ENCODE measurements around the gene TMX4.
A peak's percentile ranks its signal among the peaks of the same experiment; 100 is the strongest.
"Not testable (repeated sequence)": the region's sequence is repeated elsewhere in the genome, so short reads cannot be mapped to it uniquely, and the experiment has no call there.

TMX4 gene

DNA sequence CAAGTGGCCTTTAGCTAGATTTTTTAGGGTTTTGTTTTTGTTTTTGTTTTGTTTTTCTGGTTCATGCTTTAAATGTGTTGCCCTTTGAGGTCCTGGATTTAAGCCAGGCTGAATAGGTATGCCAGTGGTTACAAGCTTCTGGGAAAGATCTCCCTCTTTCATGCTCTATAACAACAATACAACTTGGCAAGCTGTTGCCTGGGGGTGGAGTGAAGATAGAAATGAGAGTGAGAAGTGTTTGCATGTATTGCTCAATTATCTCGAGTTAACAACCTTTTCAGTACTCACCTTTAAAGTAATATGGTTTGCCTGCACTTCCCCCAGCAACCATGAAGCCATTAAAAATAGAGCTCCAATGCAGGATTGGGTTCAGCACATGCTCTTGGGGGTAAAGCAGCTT lies 60.1 kb downstream of the TMX4 start:
- Mint-ChIP-seq H3K36me3 (ENCODE audit: low read depth) (no peaks in the 10 kb centered on the region), H3K27me3 (ENCODE audit: low read depth) (peaks cover 8% of the 10 kb centered on the region), H3K4me3 (no peak overlapping the region), H3K4me1 (no peaks in the 10 kb centered on the region), H3K27ac (no peak overlapping the region), H3K9me3 (peaks cover 30% of the 10 kb centered on the region)
- TF ChIP-seq, protein P1, sequence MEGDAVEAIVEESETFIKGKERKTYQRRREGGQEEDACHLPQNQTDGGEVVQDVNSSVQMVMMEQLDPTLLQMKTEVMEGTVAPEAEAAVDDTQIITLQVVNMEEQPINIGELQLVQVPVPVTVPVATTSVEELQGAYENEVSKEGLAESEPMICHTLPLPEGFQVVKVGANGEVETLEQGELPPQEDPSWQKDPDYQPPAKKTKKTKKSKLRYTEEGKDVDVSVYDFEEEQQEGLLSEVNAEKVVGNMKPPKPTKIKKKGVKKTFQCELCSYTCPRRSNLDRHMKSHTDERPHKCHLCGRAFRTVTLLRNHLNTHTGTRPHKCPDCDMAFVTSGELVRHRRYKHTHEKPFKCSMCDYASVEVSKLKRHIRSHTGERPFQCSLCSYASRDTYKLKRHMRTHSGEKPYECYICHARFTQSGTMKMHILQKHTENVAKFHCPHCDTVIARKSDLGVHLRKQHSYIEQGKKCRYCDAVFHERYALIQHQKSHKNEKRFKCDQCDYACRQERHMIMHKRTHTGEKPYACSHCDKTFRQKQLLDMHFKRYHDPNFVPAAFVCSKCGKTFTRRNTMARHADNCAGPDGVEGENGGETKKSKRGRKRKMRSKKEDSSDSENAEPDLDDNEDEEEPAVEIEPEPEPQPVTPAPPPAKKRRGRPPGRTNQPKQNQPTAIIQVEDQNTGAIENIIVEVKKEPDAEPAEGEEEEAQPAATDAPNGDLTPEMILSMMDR (IDR thresholded peaks at IDR 0.05; ENCODE audit: unreplicated experiment in 3 of 3) = no peak

GRCh38 chr20:7956561-7956960 lies 63.0 kb downstream of the TMX4 start:
- H3K4me3 Mint-ChIP-seq; H3K36me3 Mint-ChIP-seq (ENCODE audit: low read depth); H3K4me1 Mint-ChIP-seq; H3K27ac Mint-ChIP-seq; H3K27me3 Mint-ChIP-seq (ENCODE audit: low read depth): not testable (repeated sequence)
- peaks cover 42% of the 10 kb centered on the region for H3K9me3 Mint-ChIP-seq

DNA sequence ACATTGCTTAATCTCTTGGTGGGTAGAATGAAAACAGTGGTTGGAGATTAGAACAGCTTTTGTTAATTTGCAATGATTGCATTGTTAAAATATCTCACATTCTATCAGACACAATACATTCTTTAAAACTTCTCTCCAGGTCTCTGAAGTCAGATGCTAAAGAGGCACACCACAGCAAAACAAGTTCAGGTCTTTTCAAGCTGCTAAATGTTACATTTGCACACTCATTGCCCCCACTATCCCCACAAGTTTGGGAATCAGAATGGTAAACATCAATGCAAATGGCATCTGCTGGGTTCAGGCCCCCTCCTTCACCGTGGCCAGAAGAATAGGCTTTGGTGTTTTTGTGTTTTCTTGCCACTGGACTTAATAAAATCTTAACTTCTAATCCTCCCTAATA lies 69.2 kb downstream of the TMX4 start:
- H3K9me3 Mint-ChIP-seq = peaks cover 38% of the 10 kb centered on the region
- TF ChIP-seq, protein P1 (IDR thresholded peaks at IDR 0.05; ENCODE audit: unreplicated experiment in 3 of 3) = no peak
- H3K27ac Mint-ChIP-seq = no peak overlapping the region
- peaks cover 4% of the 10 kb centered on the region for H3K27me3 Mint-ChIP-seq (ENCODE audit: low read depth)
- H3K36me3 Mint-ChIP-seq (ENCODE audit: low read depth) = no peaks in the 10 kb centered on the region
- H3K4me3 Mint-ChIP-seq = no peak overlapping the region
- H3K4me1 Mint-ChIP-seq = no peaks in the 10 kb centered on the region

GRCh38 chr20:7943891-7944290 lies 75.7 kb downstream of the TMX4 start:
- H3K9me3 Mint-ChIP-seq = peaks cover 16% of the 10 kb centered on the region
- H3K27ac Mint-ChIP-seq = no peak overlapping the region
- no peaks in the 10 kb centered on the region for H3K36me3 Mint-ChIP-seq (ENCODE audit: low read depth)
- TF ChIP-seq, protein P1 (IDR thresholded peaks at IDR 0.05; ENCODE audit: unreplicated experiment in 3 of 3) = no peak
- H3K27me3 Mint-ChIP-seq (ENCODE audit: low read depth) = no peaks in the 10 kb centered on the region
- H3K4me3 Mint-ChIP-seq = no peak overlapping the region
- H3K4me1 Mint-ChIP-seq = no peaks in the 10 kb centered on the region

- Mint-ChIP-seq H3K27ac (peak within 1 kb of the TSS in 2 of 3 experiments; percentile 7 to 57), H3K4me1 (peaks cover 8% of the 10 kb centered on the region), H3K9me3 (peaks cover 3% of the 10 kb centered on the region), H3K27me3 (ENCODE audit: low read depth) (no peaks in the 10 kb centered on the region), H3K4me3 (no peak within 1 kb of the TSS), H3K36me3 (ENCODE audit: low read depth) (no peaks in the 10 kb centered on the region)
- TF ChIP-seq, protein P1 (IDR thresholded peaks at IDR 0.05; ENCODE audit: unreplicated experiment in 3 of 3) = no peak
Measured at GRCh38 chr20:7940341-7940740, 79.2 kb downstream of the TMX4 start, which contains the start of gene HAO1. HAO1 (minus strand) TSS chr20:7940458; CDS start chr20:7940422, 36 bp downstream.

DNA sequence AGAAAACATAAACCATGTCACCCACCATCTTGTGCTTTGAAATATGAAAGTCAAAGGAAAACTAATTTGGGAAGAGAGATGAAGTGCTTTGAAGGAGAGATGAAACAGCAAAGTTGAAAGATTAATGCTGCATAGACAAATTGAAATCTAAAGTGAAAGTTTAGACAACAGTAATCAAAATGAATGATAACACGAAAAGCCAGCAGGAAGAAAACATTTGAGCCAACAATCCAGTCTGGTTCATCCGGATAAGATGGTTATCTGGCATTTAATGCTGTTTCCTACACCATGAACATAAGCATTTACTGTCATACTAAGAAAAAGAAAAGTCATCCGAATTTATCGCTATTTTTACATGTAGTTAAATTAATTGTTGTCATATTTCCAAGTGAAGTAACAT lies 79.9 kb downstream of the TMX4 start:
- Mint-ChIP-seq H3K9me3 (peaks cover 3% of the 10 kb centered on the region), H3K4me1 (peaks cover 8% of the 10 kb centered on the region), H3K27ac (peak overlapping the region in 2 of 3 experiments; percentile 7 to 57), H3K4me3 (no peak overlapping the region), H3K27me3 (ENCODE audit: low read depth) (no peaks in the 10 kb centered on the region), H3K36me3 (ENCODE audit: low read depth) (no peaks in the 10 kb centered on the region)
- TF ChIP-seq, protein P1 (IDR thresholded peaks at IDR 0.05; ENCODE audit: unreplicated experiment in 3 of 3) = no peak
